Osteocyte (in vitro differentiated cells): Measurements from ENCODE around the gene NKIRAS1. TPM values are rescaled to one million over a fixed set of nuclear protein-coding genes. Genes with fewer than 3 reads are reported as not detected.

Experiments used
- DNase-seq: peaks from one replicate; pipeline ENCODE4 v3.0.0; 2021; ENCODE audit warnings: mixed read lengths; ENCODE audit not compliant: unreplicated experiment; ENCODE audit errors: extremely low spot score
- H3K27ac Mint-ChIP-seq: one replicate; pipeline ENCODE4 v1.8.0; 2021; ENCODE audit warnings: mild to moderate bottlenecking, mixed read lengths; ENCODE audit not compliant: unreplicated experiment
- H3K27me3 Mint-ChIP-seq: one replicate; pipeline ENCODE4 v1.8.0; 2021; ENCODE audit warnings: mixed read lengths; ENCODE audit not compliant: unreplicated experiment
- H3K36me3 Mint-ChIP-seq: one replicate; pipeline ENCODE4 v1.8.0; 2021; ENCODE audit warnings: mixed read lengths; ENCODE audit not compliant: unreplicated experiment
- H3K4me1 Mint-ChIP-seq: one replicate; pipeline ENCODE4 v1.8.0; 2021; ENCODE audit warnings: mixed read lengths; ENCODE audit not compliant: unreplicated experiment
- H3K4me3 Mint-ChIP-seq: one replicate; pipeline ENCODE4 v1.8.0; 2021; ENCODE audit warnings: mild to moderate bottlenecking, moderate library complexity, mixed read lengths; ENCODE audit not compliant: unreplicated experiment
- H3K9me3 Mint-ChIP-seq: one replicate; pipeline ENCODE4 v1.8.0; 2021; ENCODE audit warnings: mixed read lengths; ENCODE audit not compliant: unreplicated experiment
- CTCF ChIP-seq: fragments of 200-600 bp; sonication (generic); IDR thresholded peaks from 2 replicates; pipeline ENCODE4 v1.5.0; 2021; ENCODE audit warnings: antibody characterized with exemption, mild to moderate bottlenecking, moderate library complexity
- total RNA-seq: library from RNA; stranded (reverse); gene quantifications from 2 replicates; pipeline ENCODE4 v1.2.1, GENCODE V29; 2021

The NKIRAS1 gene
- total RNA-seq, 1 donor from 2014 or later, result 13.1 TPM

GRCh38 chr3:23867838-23868237 is 49.0 kb downstream of the NKIRAS1 start:
- Mint-ChIP-seq H3K4me3 (no peak overlapping the region), H3K36me3 (peaks cover 1% of the 10 kb centered on the region), H3K27ac (no peak overlapping the region), H3K9me3 (no peaks in the 10 kb centered on the region), H3K4me1 (peaks cover 57% of the 10 kb centered on the region), H3K27me3 (no peaks in the 10 kb centered on the region)
- no peak for TF ChIP-seq CTCF
- no peak for DNase-seq

GRCh38 chr3:23867400-23867799 is 49.4 kb downstream of the NKIRAS1 start:
- H3K36me3 Mint-ChIP-seq, result peaks cover 1% of the 10 kb centered on the region
- H3K27ac Mint-ChIP-seq, result peak overlapping the region; percentile 3
- no peak for DNase-seq
- no peaks in the 10 kb centered on the region for H3K9me3 Mint-ChIP-seq
- no peaks in the 10 kb centered on the region for H3K27me3 Mint-ChIP-seq
- TF ChIP-seq CTCF, result peak; percentile 39
- H3K4me3 Mint-ChIP-seq, result no peak overlapping the region
- peaks cover 57% of the 10 kb centered on the region for H3K4me1 Mint-ChIP-seq

GRCh38 chr3:23865595-23866396 is 51.0 kb downstream of the NKIRAS1 start:
- peak overlapping the region; percentile 38 for H3K27ac Mint-ChIP-seq
- H3K4me1 Mint-ChIP-seq, result peaks cover 57% of the 10 kb centered on the region
- no peak for TF ChIP-seq CTCF
- peak overlapping the region; percentile 16 for H3K4me3 Mint-ChIP-seq
- peaks cover 6% of the 10 kb centered on the region for H3K36me3 Mint-ChIP-seq
- H3K27me3 Mint-ChIP-seq, result no peaks in the 10 kb centered on the region
- H3K9me3 Mint-ChIP-seq, result no peaks in the 10 kb centered on the region
- DNase-seq, result no peak

GRCh38 chr3:23864931-23865330 is 51.9 kb downstream of the NKIRAS1 start:
- H3K9me3 Mint-ChIP-seq, result no peaks in the 10 kb centered on the region
- TF ChIP-seq CTCF, result no peak
- no peak overlapping the region for H3K27ac Mint-ChIP-seq
- H3K27me3 Mint-ChIP-seq, result no peaks in the 10 kb centered on the region
- H3K4me3 Mint-ChIP-seq, result no peak overlapping the region
- no peak for DNase-seq
- peaks cover 6% of the 10 kb centered on the region for H3K36me3 Mint-ChIP-seq
- H3K4me1 Mint-ChIP-seq, result peaks cover 60% of the 10 kb centered on the region

GRCh38 chr3:23863060-23863459 is 53.7 kb downstream of the NKIRAS1 start:
- Mint-ChIP-seq H3K9me3 (no peaks in the 10 kb centered on the region), H3K4me1 (peaks cover 59% of the 10 kb centered on the region), H3K4me3 (no peak overlapping the region), H3K36me3 (peaks cover 6% of the 10 kb centered on the region), H3K27ac (no peak overlapping the region), H3K27me3 (no peaks in the 10 kb centered on the region)
- no peak for DNase-seq
- TF ChIP-seq CTCF, result no peak
